HFF-Myc (cell line): ENCODE measurements around the gene ANKUB1.

ENCODE experiments used
- DNase-seq: peaks from one replicate; pipeline ENCODE4 v3.0.0-alpha.2; 2011; ENCODE audit warnings: low read depth; ENCODE audit errors: extremely low read depth
- H3K4me3 ChIP-seq: replicated peaks from 2 replicates; pipeline ENCODE4 v1.5.1; 2011; ENCODE audit warnings: low read depth, mild to moderate bottlenecking, control low read depth, low read length
- CTCF ChIP-seq: IDR thresholded peaks from 2 replicates; pipeline ENCODE4 v1.5.1; 2012; ENCODE audit warnings: mild to moderate bottlenecking, low read depth, low read length, control low read depth; ENCODE audit errors: missing control alignments

Gene ANKUB1

DNA sequence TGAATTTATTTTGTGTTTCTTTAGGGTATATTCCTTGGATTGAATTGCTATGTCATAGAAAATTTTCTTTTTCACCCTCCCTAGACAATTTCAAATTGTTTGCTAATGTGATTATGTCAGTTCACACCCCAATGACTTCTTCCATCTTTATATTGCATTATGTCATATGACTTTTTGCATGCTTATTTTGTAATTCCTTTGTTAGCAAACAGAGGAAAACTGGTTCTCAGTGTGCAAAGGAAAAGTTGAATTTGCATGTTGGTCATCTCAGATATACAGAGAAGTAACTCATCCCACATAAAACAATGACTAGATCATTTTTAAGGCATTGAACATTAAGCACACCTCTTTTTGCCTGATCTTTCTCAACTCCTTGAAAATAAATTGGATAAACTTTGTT is 17.3 kb upstream of the ANKUB1 start:
- no peak for TF ChIP-seq CTCF
- no peak for DNase-seq
- no peak overlapping the region for H3K4me3 ChIP-seq

- peak; percentile 63 for DNase-seq
- peak; percentile 91 for TF ChIP-seq CTCF
- H3K4me3 ChIP-seq = no peak overlapping the region
Observed at GRCh38 chr3:149808209-149808829, 16.0 kb upstream of the ANKUB1 start.

GRCh38 chr3:149806171-149806778 is 13.9 kb upstream of the ANKUB1 start:
- no peak for TF ChIP-seq CTCF
- no peak for DNase-seq
- no peak overlapping the region for H3K4me3 ChIP-seq

DNA sequence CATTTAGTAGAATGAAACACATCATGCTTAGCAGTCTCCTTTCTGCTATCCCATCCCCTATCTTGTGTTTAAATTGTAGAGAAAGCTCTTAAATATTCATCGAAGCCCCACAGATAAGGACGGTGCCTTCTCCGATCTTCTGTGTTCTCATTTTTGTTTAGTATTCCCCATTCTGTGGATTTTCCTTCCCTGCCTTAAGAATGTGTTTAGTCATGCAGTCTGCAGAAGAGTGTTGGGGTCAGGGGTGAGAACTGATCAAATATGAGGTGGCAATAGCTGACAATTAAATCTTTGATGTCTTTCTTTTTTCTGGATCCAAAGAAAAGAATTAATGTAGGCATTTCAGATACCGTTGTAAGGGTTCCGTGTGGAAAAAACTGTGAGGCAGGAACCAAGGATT is 9.3 kb upstream of the ANKUB1 start:
- no peak for TF ChIP-seq CTCF
- no peak overlapping the region for H3K4me3 ChIP-seq
- no peak for DNase-seq

GRCh38 chr3:149801195-149801594 is 8.8 kb upstream of the ANKUB1 start:
- no peak for TF ChIP-seq CTCF
- DNase-seq = no peak
- no peak overlapping the region for H3K4me3 ChIP-seq

- no peak for DNase-seq
- no peak for TF ChIP-seq CTCF
- no peak overlapping the region for H3K4me3 ChIP-seq
Observed at GRCh38 chr3:149800693-149801092, 8.3 kb upstream of the ANKUB1 start.

- no peak overlapping the region for H3K4me3 ChIP-seq
- no peak for DNase-seq
- TF ChIP-seq CTCF = no peak
Observed at GRCh38 chr3:149796026-149796425, 3.7 kb upstream of the ANKUB1 start.
